GM12874 (cell line): ENCODE data around the gene KCNB1.

Source experiments
- CTCF ChIP-seq: IDR thresholded peaks from 2 replicates; pipeline ENCODE4 v1.5.1; 2011; ENCODE audit warnings: low read depth, mild to moderate bottlenecking, control low read depth, low read length, moderate library complexity; ENCODE audit not compliant: insufficient read depth

KCNB1 gene

DNA sequence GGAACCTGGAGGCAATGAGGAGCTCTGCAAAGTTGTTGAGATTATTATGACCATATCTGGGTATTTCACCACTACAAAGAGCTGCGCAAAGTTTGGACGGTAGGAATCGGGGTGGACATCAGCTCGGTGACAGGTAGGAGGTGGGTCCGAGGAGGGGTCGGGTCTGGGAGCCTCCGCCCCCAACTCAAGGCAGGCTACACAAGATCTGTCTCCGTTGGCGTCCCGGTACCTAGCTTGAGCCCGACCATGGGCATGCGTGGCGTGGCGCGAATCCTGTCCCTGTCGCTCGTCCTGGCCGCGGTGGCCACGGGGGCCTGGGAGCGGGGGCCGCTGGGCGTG, 164.4 kb downstream of the KCNB1 start:
- TF ChIP-seq CTCF: no peak

DNA sequence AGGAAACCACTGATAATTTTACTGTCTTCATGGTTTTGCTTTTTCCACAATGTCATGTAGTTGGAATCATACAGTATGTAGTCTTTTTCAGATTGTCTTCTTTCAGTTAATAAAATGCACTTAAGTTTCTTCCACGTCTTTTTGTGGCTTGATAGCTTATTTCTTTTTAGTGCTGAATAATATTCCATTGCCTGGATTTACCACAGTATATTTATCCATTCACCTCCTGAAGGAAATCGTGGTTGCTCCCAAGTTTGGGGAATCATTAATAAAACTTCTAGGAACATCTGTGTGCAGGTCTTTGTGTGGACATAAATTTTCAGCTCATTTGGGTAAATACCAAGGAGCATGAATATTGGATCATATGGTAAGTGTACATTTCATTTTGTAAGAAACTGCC, 165.8 kb downstream of the KCNB1 start:
- no peak for TF ChIP-seq CTCF

- TF ChIP-seq CTCF: no peak
Observed at GRCh38 chr20:49315580-49315979, 166.9 kb downstream of the KCNB1 start.
